ENCODE data around the gene PREPL. TPM values are rescaled to one million over a fixed set of nuclear protein-coding genes. Genes with fewer than 3 reads are reported as not detected.

PREPL gene
- total RNA-seq, 4 donors from 2014 or later, result 17.0 to 61.1 (median 22.6) TPM

GRCh38 chr2:44328750-44329149 is 32.5 kb downstream of the PREPL start:
- peaks cover 0 to 74% (median 0%) of the 10 kb centered on the region in 3 donors for H3K36me3 ChIP-seq
- no peaks in the 10 kb centered on the region for H3K9me3 ChIP-seq
- no peak for DNase-seq
- no peak overlapping the region for H3K4me3 ChIP-seq
- no peak overlapping the region for H3K27ac ChIP-seq
- TF ChIP-seq POLR2A (IDR thresholded peaks at IDR 0.05), result no peak
- no peaks in the 10 kb centered on the region for H3K27me3 ChIP-seq
- H3K4me1 ChIP-seq, result no peaks in the 10 kb centered on the region

DNA sequence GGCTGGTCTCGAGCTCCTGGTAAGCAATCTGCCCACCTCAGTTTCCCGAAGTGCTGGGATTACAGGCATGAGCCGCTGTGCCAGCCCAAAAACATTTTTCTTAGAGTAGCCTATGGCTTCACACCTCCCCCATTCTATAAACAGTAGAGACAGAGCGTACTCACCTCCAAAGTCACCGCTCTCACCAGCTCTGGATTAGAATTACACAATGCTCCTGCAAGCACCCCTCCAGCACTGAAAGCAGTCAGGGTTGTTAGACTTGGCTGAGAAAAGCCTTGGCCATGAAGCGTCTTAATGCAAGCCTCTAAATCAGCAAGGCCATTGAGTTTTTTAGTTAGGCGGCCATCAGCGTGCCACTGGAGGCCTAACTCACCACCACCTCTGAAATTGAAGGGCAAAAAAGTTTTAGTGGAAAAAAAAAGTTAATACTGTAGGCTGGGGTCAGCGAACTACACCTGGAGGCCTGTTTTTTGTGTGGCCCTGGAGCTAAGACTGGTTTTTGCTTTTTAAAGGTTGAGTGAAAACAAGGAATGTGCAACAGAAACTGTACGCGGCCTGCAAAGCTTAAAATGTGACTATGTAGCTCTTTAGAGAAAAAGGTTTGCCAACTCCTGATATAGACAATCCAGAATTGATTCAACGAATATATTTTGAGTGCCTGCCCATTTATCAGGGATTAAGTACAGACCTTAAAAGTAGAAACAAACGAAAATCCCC is 34.6 kb downstream of the PREPL start:
- Histone ChIP-seq H3K27ac (no peak overlapping the region), H3K4me3 (no peak overlapping the region), H3K4me1 (no peaks in the 10 kb centered on the region), H3K27me3 (no peaks in the 10 kb centered on the region), H3K36me3 (peaks cover 0 to 77% (median 0%) of the 10 kb centered on the region in 3 donors), H3K9me3 (no peaks in the 10 kb centered on the region)
- no peak for DNase-seq
- TF ChIP-seq CTCF (IDR thresholded peaks at IDR 0.05), result no peak
- TF ChIP-seq POLR2A (IDR thresholded peaks at IDR 0.05), result no peak

- peaks cover 0 to 77% (median 0%) of the 10 kb centered on the region in 3 donors for H3K36me3 ChIP-seq
- no peaks in the 10 kb centered on the region for H3K4me1 ChIP-seq
- no peaks in the 10 kb centered on the region for H3K27me3 ChIP-seq
- no peaks in the 10 kb centered on the region for H3K9me3 ChIP-seq
- H3K27ac ChIP-seq, result no peak overlapping the region
- DNase-seq, result no peak
- TF ChIP-seq POLR2A (IDR thresholded peaks at IDR 0.05), result no peak
- TF ChIP-seq CTCF (IDR thresholded peaks at IDR 0.05), result no peak
- H3K4me3 ChIP-seq, result no peak overlapping the region
These were observed 35.4 kb downstream of the PREPL start for GRCh38 chr2:44325897-44326296.

- Histone ChIP-seq H3K36me3 (peaks cover 0 to 77% (median 0%) of the 10 kb centered on the region in 3 donors), H3K27ac (no peak overlapping the region), H3K9me3 (no peaks in the 10 kb centered on the region), H3K4me3 (no peak overlapping the region), H3K27me3 (no peaks in the 10 kb centered on the region), H3K4me1 (no peaks in the 10 kb centered on the region)
- DNase-seq, result no peak
- no peak for TF ChIP-seq CTCF (IDR thresholded peaks at IDR 0.05)
- no peak for TF ChIP-seq POLR2A (IDR thresholded peaks at IDR 0.05)
These were observed 36.3 kb downstream of the PREPL start for GRCh38 chr2:44324971-44325426.

- no peak for TF ChIP-seq CTCF (IDR thresholded peaks at IDR 0.05)
- no peak for TF ChIP-seq POLR2A (IDR thresholded peaks at IDR 0.05)
- H3K4me1 ChIP-seq, result no peaks in the 10 kb centered on the region
- H3K4me3 ChIP-seq, result no peak overlapping the region
- peaks cover 0 to 81% (median 0%) of the 10 kb centered on the region in 3 donors for H3K36me3 ChIP-seq
- H3K27me3 ChIP-seq, result no peaks in the 10 kb centered on the region
- H3K27ac ChIP-seq, result no peak overlapping the region
- DNase-seq, result no peak
- H3K9me3 ChIP-seq, result no peaks in the 10 kb centered on the region
These were observed 39.9 kb downstream of the PREPL start for GRCh38 chr2:44321360-44321759.

- no peak for TF ChIP-seq CTCF (IDR thresholded peaks at IDR 0.05)
- TF ChIP-seq POLR2A (IDR thresholded peaks at IDR 0.05), result no peak
- Histone ChIP-seq H3K27ac (no peak overlapping the region), H3K36me3 (peaks cover 0 to 86% (median 0%) of the 10 kb centered on the region in 3 donors), H3K27me3 (no peaks in the 10 kb centered on the region), H3K4me3 (no peak overlapping the region), H3K4me1 (no peaks in the 10 kb centered on the region), H3K9me3 (no peaks in the 10 kb centered on the region)
- no peak for DNase-seq
These were observed 40.5 kb downstream of the PREPL start for GRCh38 chr2:44320832-44321231.

Data from Peyer's patch (tissue), 4 donors.